Stimulated activated CD4-positive, alpha-beta T cell treated with anti-CD3 and anti-CD28 coated beads, Interleukin-4, amount 100 ng/mL, for 4 hours (primary cell): ENCODE measurements around the gene DRD1.
A peak's percentile ranks its signal among the peaks of the same experiment; 100 is the strongest.
"Not testable (repeated sequence)": the region's sequence is repeated elsewhere in the genome, so short reads cannot be mapped to it uniquely, and the experiment has no call there.

ENCODE experiments used
- DNase-seq, 2 experiments: peaks; one replicate each; pipeline ENCODE4 v3.0.0-alpha.2; 2020

Gene DRD1

GRCh38 chr5:175467983-175468690 lies 24.2 kb upstream of the DRD1 start:
- DNase-seq, result no peak

DNA sequence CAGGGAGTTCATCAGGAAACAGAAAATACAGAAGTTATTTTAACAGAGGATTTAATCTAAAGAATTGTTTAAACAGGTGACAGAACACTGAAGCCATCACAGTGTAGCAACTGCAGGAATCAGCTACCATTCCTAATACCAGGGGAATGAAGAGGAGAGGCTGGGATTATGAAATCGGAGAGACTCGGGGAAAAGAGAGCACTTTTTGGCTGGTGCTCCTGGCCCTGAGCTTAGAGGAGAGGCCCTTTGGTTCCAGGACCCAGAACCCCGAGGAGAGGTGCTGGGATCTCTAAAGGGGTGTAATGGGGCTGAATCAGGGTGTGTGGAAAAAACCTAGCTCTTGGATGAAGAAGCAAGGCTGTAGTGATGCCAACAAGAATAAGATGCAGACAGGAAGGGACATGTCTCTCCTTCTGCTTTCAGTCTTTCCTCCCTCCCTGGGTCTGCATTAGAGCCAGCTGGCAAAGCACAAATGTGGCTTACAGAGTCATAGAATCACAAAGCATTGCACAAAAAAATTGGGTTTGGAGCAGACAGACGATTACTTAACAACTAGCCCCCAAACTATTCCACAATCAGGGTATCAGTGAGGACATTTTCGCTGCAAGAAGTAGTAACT lies 22.8 kb upstream of the DRD1 start:
- no peak for DNase-seq

DNA sequence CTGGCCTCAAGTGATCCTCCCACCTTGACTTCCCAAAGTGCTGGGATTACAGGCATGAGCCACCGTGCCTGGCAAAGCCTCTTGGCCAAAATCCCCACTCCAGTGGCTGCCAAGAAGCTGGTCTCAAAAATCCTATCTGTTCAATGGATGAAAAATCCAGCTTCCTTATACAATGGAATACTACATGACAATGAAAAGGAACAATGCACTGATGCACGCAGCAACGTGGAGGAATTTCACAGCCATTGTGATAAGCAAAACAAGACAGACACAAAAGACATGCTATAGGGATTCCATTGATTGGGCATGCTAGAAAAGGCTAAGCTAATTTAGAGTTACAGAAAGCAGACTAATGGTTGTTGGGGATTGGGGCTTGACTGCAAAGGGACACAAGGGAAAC lies 21.3 kb upstream of the DRD1 start:
- no peak for DNase-seq

DNA sequence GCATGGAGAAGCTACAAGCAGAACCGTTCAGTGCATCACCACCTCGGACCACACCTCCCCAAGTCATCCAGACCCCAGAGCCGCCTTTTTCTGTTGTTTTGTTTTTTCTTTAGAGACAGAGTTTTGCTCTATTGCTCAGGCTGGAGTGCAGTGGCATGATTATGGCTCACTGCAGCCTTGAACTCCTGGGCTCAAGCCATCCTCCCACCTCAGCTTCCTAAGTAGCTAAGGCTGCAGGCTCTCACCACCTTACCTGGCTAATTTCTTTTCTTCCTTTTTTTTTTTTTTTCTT lies 20.9 kb upstream of the DRD1 start:
- DNase-seq, result no peak

GRCh38 chr5:175464074-175464941 lies 20.3 kb upstream of the DRD1 start:
- peak; percentile 57 to 59 for DNase-seq

GRCh38 chr5:175463641-175464040 lies 19.7 kb upstream of the DRD1 start:
- no peak for DNase-seq

DNA sequence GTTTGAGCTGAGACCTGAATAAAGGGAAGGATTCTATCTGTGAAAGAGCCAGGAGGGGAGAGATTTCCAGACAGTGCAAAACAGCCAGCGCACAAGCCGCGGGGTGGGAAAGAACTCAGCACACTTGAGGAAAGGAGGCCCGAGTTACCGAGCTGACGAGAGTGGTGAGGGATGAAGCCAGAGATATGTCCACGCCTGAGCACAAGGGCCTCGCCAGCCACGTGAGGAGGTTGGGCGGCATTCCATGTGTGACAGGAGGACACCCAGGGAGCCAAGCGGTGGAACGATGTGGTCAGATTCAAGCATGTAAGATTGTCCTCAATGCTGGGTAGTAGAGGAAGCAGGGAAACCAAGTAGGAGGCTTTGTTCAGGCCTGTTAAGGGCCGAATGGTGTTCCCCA lies 17.4 kb upstream of the DRD1 start:
- no peak for DNase-seq

- no peak for DNase-seq
These were observed 16.6 kb upstream of the DRD1 start for GRCh38 chr5:175460552-175460951.

- DNase-seq, result no peak
These were observed 16.1 kb upstream of the DRD1 start for GRCh38 chr5:175460126-175460525.

- DNase-seq, result no peak
These were observed 13.5 kb upstream of the DRD1 start for GRCh38 chr5:175457466-175457865.

DNA sequence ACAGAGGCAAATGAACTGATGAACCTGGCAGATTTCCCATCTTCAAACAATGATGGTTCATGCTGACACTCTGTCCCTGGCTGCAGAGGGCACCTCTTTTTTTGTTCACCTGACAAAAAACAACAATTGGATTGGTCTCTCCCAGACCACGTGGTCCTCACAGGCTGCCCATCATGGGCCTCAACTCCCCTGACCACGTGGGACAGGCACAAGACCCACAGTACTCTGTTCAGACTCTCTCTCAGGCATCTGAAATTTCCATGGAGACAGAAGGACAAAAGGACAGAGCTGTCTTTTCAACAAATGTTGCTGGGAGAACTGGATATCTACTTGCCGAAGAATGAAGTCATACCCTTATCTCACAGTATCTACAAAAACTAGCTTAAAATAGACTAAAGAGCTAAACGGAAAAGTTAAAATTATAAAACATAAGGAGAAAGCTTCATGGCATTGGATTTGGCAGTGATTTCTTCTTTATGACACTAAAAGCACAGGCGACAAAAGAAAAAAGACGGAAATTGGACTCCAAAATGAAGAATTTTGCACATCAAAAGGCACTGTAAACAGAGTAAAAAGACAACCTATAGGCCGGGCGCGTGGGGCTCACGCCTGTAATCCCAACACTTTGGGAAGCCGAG lies 12.2 kb upstream of the DRD1 start:
- no peak for DNase-seq

DNA sequence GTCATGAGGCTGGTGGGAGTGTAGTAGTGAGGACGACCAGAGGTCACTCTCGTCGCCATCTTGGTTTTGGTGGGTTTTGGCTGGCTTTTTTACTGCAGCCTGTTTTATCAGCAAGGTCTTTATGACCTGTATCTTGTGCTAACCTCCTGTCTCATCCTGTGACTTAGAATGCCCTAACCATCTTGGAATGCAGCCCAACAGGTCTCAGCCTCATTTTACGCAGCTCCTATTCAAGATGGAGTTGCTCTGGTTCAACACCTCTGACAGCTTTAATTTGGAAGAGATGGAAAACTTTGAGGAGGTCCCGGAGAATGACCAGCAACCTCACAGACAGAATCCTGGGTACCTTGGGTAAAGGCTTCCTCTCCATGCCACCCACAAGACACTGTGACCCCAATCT lies 10.4 kb upstream of the DRD1 start:
- DNase-seq, result not testable (repeated sequence)

- DNase-seq, result no peak
These were observed 8.2 kb upstream of the DRD1 start for GRCh38 chr5:175452166-175452565.

DNA sequence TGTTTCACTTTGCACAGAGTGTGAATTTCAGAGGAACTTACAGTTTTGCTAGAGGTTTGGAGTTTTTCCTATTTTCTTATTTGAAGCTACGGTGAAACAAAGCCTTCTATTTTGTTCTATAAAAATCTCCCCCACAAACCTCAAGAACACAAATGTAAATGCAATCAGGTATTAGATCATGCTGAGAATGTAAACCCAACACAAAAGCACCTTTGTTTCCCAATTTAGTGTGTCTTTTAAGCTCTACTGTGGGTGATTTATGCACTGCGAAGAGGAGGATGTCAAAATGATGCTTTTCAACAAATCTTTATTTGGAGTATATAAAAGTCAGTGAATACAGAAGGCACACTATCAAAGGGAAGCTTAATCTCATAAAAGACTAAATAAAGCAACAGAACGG lies 4.3 kb upstream of the DRD1 start:
- DNase-seq, result no peak

DNA sequence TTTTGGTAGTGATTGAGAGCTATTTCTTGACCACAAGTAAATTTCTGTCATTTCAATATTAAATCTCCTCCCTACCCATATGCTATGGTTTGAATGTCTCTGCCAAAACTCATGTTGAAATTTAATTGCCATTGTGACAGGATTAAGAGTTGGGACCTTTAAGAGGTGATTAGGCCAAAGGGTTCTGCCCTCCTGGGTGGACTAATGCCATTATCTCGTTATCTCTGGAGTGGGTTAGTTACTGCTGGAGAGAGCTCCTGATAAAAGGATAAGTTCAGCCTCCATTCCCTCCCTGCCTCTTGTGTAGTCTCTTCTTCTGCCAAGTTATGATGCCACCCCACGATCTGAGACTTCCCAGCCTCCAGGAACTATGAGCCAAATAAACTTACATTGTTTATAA lies 3.6 kb upstream of the DRD1 start:
- DNase-seq, result no peak

DNA sequence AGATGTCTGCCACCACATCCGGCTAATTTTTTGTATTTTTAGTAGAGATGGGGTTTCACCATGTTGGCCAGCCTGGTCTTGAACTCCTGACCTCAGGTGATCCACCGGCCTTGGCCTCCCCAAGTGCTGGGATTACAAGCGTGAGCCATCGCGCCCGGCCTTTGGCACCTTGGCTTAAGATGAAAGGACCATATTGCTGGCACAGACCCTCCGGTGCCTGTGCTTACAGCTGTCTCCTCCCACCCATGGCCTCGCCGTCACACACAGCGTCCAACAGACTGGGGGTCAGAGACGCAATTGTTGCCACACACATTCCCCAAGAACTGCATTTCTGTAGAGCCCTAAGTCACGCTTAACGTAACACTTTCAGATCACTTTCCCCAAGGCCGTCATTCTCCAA lies 2.4 kb upstream of the DRD1 start:
- not testable (repeated sequence) for DNase-seq

DNA sequence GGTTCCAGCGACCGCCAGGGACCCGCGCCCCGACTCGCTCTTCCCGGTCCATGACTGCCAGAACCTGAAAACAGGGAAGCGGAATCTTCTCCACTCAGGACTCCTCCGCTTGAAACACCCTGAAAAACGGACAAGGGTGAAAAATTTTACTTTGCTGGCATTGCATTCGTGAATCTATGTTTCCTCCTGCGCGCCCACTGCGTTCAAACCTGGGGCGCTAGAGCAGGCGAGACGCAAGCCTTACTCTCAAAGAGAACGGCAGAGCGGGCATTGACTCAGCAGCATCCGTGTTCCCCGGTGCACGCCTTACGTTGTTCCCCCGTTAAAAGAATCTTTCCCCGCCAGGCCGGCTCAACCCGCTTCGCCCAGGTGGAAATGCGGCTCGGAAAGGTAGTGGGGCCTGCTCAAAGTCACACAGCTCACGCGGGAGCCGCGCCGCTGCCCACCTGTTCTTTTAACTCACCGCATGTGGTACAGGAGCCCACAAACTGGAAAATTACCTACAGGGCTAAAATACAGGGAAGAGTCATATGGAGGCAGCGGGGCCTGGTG lies 999 bp upstream of the DRD1 start:
- peak in 1 of 2 experiments; percentile 6 for DNase-seq

- DNase-seq, result no peak
These were observed 395 bp downstream of the DRD1 start for GRCh38 chr5:175443514-175444059.

GRCh38 chr5:175438234-175438857 lies 5.6 kb downstream of the DRD1 start:
- DNase-seq, result no peak

DNA sequence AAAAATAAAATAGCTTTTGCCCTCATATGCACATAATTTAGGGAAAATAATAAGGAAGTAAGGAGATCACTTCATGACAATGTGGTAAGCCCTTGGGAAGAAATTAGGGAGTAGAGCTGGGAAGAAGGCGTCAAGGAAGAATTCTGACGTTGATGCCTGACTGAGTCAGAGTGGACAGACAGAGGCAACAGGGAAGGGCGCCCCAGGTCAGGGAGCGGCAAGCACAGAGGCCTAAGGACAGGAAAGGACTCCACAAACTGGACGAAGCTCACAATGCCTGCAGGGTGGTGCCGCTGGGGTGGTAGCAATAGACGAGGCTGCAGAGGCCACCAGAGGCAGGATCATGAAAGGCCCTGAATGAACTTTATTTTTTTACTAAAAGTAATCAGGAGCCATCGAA lies 7.6 kb downstream of the DRD1 start:
- DNase-seq, result no peak

- no peak for DNase-seq
These were observed 9.2 kb downstream of the DRD1 start for GRCh38 chr5:175434800-175435199.

- no peak for DNase-seq
These were observed 16.2 kb downstream of the DRD1 start for GRCh38 chr5:175427762-175428161.

DNA sequence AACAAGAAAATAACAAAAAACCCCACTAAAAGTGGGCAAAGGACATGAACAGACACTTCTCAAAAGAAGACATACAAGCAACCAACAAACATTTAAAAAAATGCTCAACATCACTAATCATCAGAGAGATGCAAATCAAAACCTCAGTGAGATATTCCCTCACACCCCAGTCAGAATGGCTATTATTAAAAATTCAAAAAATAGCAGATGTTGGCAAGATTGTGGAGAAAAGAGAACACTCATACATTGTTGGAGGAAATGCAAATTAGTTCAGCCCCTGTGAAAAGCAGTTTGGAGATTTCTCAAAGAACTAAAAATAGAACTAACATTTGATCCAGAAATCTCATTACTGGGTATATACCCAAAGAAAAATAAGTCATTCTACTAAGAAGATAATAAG lies 19.4 kb downstream of the DRD1 start:
- DNase-seq, result not testable (repeated sequence)
